Measurements from ENCODE around the gene BORCS5. TPM values are rescaled to one million over a fixed set of nuclear protein-coding genes. Genes with fewer than 3 reads are reported as not detected.

Gene BORCS5
- total and polyA plus RNA-seq, 4 donors: 7.2 to 22.8 (median 13.2) TPM

DNA sequence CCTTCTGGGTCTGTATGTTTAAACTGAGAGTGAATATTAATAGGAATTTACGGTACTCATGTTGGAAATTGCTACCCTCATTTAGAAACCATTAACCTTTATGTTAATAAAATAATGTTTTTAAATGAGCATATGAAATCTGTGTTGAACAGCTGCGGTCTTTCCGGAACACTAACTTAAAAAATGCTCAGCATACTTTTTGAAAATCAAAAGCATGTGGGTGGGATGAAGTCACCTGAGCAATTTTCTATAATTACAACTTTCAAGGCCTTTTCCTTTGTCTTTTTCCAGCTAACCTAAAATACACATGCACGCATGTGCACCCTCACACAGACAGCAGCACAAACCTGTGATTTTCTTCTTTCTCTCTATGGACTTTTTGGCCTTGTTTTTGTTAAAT lies 39.8 kb downstream of the BORCS5 start:
- no peak overlapping the region for H3K4me3 ChIP-seq (ENCODE audit: low read length in 2 of 2)
- H3K4me1 ChIP-seq (ENCODE audit: control insufficient read depth in 1 of 2, insufficient read depth in 2 of 2, low read length in 2 of 2): peaks cover 5 to 9% of the 10 kb centered on the region in 2 donors
- no peaks in the 10 kb centered on the region for H3K36me3 ChIP-seq (ENCODE audit: control insufficient read depth in 1 of 2, insufficient read depth in 2 of 2, low read length in 1 of 2)
- WGBS, 2 donors: 76 to 78% methylated on average over 4 of the region's 4 CpGs
- no peak for DNase-seq
- H3K9me3 ChIP-seq (ENCODE audit: control insufficient read depth, low read length): no peaks in the 10 kb centered on the region
- H3K27ac ChIP-seq (ENCODE audit: low read depth in 1 of 2, low read length in 2 of 2): peak overlapping the region in 1 of 2 donors; percentile 89
- H3K27me3 ChIP-seq (ENCODE audit: control insufficient read depth in 1 of 2, insufficient read depth in 2 of 2, low read length in 1 of 2): no peaks in the 10 kb centered on the region
- intact Hi-C loops (cut with DNase I): loop anchor here in 1 of 2 donors (5.0 kb wide), 1 partner anchor 46 kb away; no protein-coding TSS in a partner anchor
- ATAC-seq (ENCODE audit: low FRiP score): no peak

DNA sequence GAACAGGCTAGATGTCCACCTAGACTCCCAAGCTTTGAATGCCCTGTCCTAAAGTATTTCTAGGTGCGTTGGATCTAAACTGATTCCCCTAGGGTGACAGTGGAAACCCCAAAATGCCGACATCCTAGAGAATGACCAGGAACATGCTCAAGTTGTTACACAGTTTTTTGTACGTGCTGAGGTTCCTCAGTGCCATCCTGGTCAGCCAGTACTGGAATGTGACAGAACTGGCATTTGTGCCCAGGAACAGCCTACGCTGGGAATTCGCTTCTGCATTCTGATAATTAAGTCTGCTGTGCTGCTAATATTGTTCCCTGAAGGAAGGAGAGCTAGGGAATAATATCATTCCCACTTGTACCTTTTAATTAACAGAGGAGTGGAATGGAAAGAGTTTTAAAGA lies 40.3 kb downstream of the BORCS5 start:
- 36 to 42% methylated on average over 5 of the region's 5 CpGs for WGBS, 2 donors
- no peak for ATAC-seq (ENCODE audit: low FRiP score)
- Histone ChIP-seq H3K27ac (ENCODE audit: low read depth in 1 of 2, low read length in 2 of 2) (peak overlapping the region; percentile 57 to 89), H3K4me3 (ENCODE audit: low read length in 2 of 2) (no peak overlapping the region), H3K4me1 (ENCODE audit: control insufficient read depth in 1 of 2, insufficient read depth in 2 of 2, low read length in 2 of 2) (peaks cover 5 to 9% of the 10 kb centered on the region in 2 donors), H3K36me3 (ENCODE audit: control insufficient read depth in 1 of 2, insufficient read depth in 2 of 2, low read length in 1 of 2) (no peaks in the 10 kb centered on the region), H3K27me3 (ENCODE audit: control insufficient read depth in 1 of 2, insufficient read depth in 2 of 2, low read length in 1 of 2) (no peaks in the 10 kb centered on the region), H3K9me3 (ENCODE audit: control insufficient read depth, low read length) (no peaks in the 10 kb centered on the region)
- intact Hi-C loops (cut with DNase I): loop anchor here in 1 of 2 donors (5.0 kb wide), 1 partner anchor 45 kb away; no protein-coding TSS in a partner anchor
- DNase-seq: no peak

DNA sequence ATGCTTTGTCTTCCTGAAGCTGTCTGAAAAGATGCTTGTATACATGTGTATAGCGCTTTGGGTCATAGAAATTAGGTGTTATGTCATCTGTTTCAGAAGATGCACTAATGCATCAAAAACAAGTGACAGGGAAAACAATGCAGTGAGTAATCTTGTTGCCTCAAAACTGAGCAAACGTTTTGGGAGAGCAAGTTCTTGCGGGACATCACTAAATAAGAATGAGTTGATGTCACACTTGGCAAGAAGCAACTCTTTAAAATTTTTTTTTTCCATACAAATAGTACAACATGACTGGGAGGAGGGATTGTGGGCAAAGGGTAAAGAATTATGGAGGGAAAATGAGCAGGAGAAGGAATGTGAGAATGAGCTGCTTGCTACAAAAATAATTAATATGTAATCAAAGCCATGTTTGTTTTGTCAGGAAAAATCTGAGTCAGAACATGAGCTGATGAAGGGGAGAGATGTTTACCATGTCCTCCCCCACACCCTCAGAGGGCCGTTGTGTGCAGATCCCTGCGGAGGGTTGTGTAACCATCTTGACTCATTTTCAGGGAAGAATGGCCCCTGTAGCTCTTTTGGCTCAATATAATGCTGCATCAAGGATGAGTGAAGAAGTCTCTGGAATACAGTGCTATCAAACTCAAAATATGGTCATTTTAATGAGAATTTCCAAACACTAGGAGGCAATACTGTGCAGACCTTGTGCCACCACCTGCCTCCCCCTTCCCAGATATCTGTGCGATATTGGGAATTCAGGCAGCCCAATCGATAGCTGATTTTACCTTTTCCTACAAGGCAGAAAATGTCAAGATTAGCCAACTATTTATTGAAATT lies 41.4 kb downstream of the BORCS5 start:
- intact Hi-C loops (cut with DNase I): loop anchor here (2.0 to 5.0 kb wide), 2 partner anchors 44 to 45 kb away; no protein-coding TSS in a partner anchor
- Histone ChIP-seq H3K27me3 (ENCODE audit: control insufficient read depth in 1 of 2, insufficient read depth in 2 of 2, low read length in 1 of 2) (no peaks in the 10 kb centered on the region), H3K9me3 (ENCODE audit: control insufficient read depth, low read length) (no peaks in the 10 kb centered on the region), H3K27ac (ENCODE audit: low read depth in 1 of 2, low read length in 2 of 2) (peak overlapping the region; percentile 13 to 22), H3K4me1 (ENCODE audit: control insufficient read depth in 1 of 2, insufficient read depth in 2 of 2, low read length in 2 of 2) (peaks cover 5 to 9% of the 10 kb centered on the region in 2 donors), H3K4me3 (ENCODE audit: low read length in 2 of 2) (no peak overlapping the region), H3K36me3 (ENCODE audit: control insufficient read depth in 1 of 2, insufficient read depth in 2 of 2, low read length in 1 of 2) (no peaks in the 10 kb centered on the region)
- 31 to 34% methylated on average over 7 of the region's 7 CpGs for WGBS, 2 donors
- peak in 1 of 2 donors; percentile 71 for DNase-seq
- ATAC-seq (ENCODE audit: low FRiP score): peak; percentile 94

- no peaks in the 10 kb centered on the region for H3K36me3 ChIP-seq (ENCODE audit: control insufficient read depth in 1 of 2, insufficient read depth in 2 of 2, low read length in 1 of 2)
- intact Hi-C loops (cut with DNase I): loop anchor here (2.0 to 5.0 kb wide), 2 partner anchors 43 to 44 kb away; no protein-coding TSS in a partner anchor
- no peak for ATAC-seq (ENCODE audit: low FRiP score)
- H3K4me3 ChIP-seq (ENCODE audit: low read length in 2 of 2): no peak overlapping the region
- peak overlapping the region in 1 of 2 donors; percentile 22 for H3K27ac ChIP-seq (ENCODE audit: low read depth in 1 of 2, low read length in 2 of 2)
- 86 to 97% methylated on average over 1 of the region's 1 CpG for WGBS, 2 donors
- H3K4me1 ChIP-seq (ENCODE audit: control insufficient read depth in 1 of 2, insufficient read depth in 2 of 2, low read length in 2 of 2): peaks cover 5 to 7% of the 10 kb centered on the region in 2 donors
- no peaks in the 10 kb centered on the region for H3K27me3 ChIP-seq (ENCODE audit: control insufficient read depth in 1 of 2, insufficient read depth in 2 of 2, low read length in 1 of 2)
- H3K9me3 ChIP-seq (ENCODE audit: control insufficient read depth, low read length): no peaks in the 10 kb centered on the region
- no peak for DNase-seq
These were observed 42.3 kb downstream of the BORCS5 start for GRCh38 chr12:12399161-12399560.

DNA sequence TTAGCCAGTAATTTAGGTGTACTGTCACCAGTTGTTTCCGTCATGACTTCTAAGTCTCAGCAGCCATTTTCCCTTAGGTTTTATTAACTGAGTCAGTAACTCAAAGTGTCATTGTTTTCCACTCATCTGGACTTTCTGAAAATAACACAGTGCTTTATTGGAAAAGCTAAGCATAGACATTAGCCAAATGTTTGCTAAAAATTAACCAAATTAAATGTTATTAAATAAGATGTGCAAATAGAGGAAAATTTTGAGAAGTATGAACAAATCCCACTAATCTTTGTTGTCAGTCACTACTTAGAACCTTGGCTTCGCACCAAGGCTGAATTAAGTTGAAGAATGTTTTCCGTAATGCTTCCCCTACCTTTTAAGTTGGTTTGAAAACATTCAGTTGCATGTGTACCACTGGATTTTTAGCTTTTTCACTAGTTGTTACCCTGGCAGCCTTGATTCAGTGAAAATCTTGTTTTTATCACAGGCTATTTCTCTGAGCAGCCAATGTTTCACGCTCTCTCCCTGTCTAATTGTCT lies 43.0 kb downstream of the BORCS5 start:
- H3K9me3 ChIP-seq (ENCODE audit: control insufficient read depth, low read length): no peaks in the 10 kb centered on the region
- WGBS, 2 donors: 48 to 53% methylated on average over 4 of the region's 4 CpGs
- H3K36me3 ChIP-seq (ENCODE audit: control insufficient read depth in 1 of 2, insufficient read depth in 2 of 2, low read length in 1 of 2): no peaks in the 10 kb centered on the region
- DNase-seq (no peak), ATAC-seq (ENCODE audit: low FRiP score) (no peak)
- H3K27me3 ChIP-seq (ENCODE audit: control insufficient read depth in 1 of 2, insufficient read depth in 2 of 2, low read length in 1 of 2): no peaks in the 10 kb centered on the region
- intact Hi-C loops (cut with DNase I): loop anchor here (2.0 to 5.0 kb wide), 2 partner anchors 42 to 43 kb away; no protein-coding TSS in a partner anchor
- no peak overlapping the region for H3K4me3 ChIP-seq (ENCODE audit: low read length in 2 of 2)
- H3K27ac ChIP-seq (ENCODE audit: low read depth in 1 of 2, low read length in 2 of 2): peak overlapping the region; percentile 66 to 80
- H3K4me1 ChIP-seq (ENCODE audit: control insufficient read depth in 1 of 2, insufficient read depth in 2 of 2, low read length in 2 of 2): peaks cover 5 to 6% of the 10 kb centered on the region in 2 donors

GRCh38 chr12:12400793-12401192 lies 43.9 kb downstream of the BORCS5 start:
- ATAC-seq (ENCODE audit: low FRiP score) (no peak), DNase-seq (no peak)
- Histone ChIP-seq H3K36me3 (ENCODE audit: control insufficient read depth in 1 of 2, insufficient read depth in 2 of 2, low read length in 1 of 2) (no peaks in the 10 kb centered on the region), H3K4me3 (ENCODE audit: low read length in 2 of 2) (no peak overlapping the region), H3K9me3 (ENCODE audit: control insufficient read depth, low read length) (no peaks in the 10 kb centered on the region), H3K27ac (ENCODE audit: low read depth in 1 of 2, low read length in 2 of 2) (no peak overlapping the region), H3K4me1 (ENCODE audit: control insufficient read depth in 1 of 2, insufficient read depth in 2 of 2, low read length in 2 of 2) (peaks cover 5 to 6% of the 10 kb centered on the region in 2 donors), H3K27me3 (ENCODE audit: control insufficient read depth in 1 of 2, insufficient read depth in 2 of 2, low read length in 1 of 2) (no peaks in the 10 kb centered on the region)
- WGBS, 2 donors: 98% methylated on average over 3 of the region's 3 CpGs
- intact Hi-C loops (cut with DNase I): no loop called here

DNA sequence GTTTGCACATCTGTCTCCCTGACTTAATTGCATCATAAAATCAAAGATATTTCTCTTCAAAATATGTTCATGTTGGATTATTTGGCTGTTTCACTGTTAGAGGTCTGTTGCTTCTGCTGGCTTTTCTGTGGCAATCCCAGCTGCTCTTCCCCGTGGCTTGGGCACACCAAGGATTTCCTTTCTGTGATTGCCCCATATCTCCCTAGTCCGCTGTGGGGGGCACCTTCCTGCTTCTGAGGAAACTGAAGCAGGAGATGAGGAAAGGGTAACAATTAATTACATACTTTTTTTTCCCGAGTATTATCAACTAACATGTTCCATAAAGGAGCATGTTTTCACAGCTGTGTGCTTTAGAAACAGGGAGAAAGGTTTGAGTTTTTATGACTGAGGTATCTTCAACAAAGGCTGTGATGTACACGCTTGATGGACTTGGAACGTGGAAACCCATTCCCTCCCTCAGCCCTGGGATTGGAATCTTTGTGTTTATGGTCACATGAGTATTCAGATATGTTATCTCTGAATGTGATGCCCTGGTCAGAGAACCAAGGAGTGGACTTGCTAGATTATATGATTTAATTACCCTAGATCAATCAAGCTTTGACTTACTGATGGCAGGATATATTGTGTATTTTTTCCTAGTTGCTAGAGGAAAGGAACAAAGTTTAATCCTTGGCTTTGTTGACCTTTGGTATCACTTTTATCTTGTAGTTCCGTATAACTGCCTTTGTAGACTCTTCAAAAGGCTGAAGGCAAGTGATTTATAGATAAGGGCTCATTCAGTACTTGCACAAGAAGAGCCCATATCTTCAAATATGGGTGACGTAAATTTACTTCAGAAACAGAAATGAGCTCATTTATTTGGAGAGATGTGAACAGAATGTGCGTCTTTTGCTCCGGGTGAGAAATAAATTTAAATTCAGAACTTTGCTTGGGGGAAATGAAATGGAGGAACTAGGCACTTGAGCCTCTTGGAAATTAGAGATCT lies 46.7 kb downstream of the BORCS5 start:
- no peak for ATAC-seq (ENCODE audit: low FRiP score)

GRCh38 chr12:12404297-12404696 lies 47.4 kb downstream of the BORCS5 start:
- Histone ChIP-seq H3K4me1 (ENCODE audit: control insufficient read depth in 1 of 2, insufficient read depth in 2 of 2, low read length in 2 of 2) (peaks cover 1 to 5% of the 10 kb centered on the region in 2 donors), H3K4me3 (ENCODE audit: low read length in 2 of 2) (no peak overlapping the region), H3K9me3 (ENCODE audit: control insufficient read depth, low read length) (no peaks in the 10 kb centered on the region), H3K27me3 (ENCODE audit: control insufficient read depth in 1 of 2, insufficient read depth in 2 of 2, low read length in 1 of 2) (no peaks in the 10 kb centered on the region), H3K27ac (ENCODE audit: low read depth in 1 of 2, low read length in 2 of 2) (no peak overlapping the region), H3K36me3 (ENCODE audit: control insufficient read depth in 1 of 2, insufficient read depth in 2 of 2, low read length in 1 of 2) (no peaks in the 10 kb centered on the region)
- intact Hi-C loops (cut with DNase I): no loop called here
- ATAC-seq (ENCODE audit: low FRiP score) (no peak), DNase-seq (no peak)
- 100% methylated on average over 1 of the region's 1 CpG for WGBS, 2 donors

More for the DNA sequence above, 46.7 kb downstream of the BORCS5 start:
- Histone ChIP-seq H3K27ac (ENCODE audit: low read depth in 1 of 2, low read length in 2 of 2) (no peak overlapping the region), H3K4me3 (ENCODE audit: low read length in 2 of 2) (no peak overlapping the region), H3K27me3 (ENCODE audit: control insufficient read depth in 1 of 2, insufficient read depth in 2 of 2, low read length in 1 of 2) (no peaks in the 10 kb centered on the region), H3K4me1 (ENCODE audit: control insufficient read depth in 1 of 2, insufficient read depth in 2 of 2, low read length in 2 of 2) (peaks cover 1 to 5% of the 10 kb centered on the region in 2 donors), H3K9me3 (ENCODE audit: control insufficient read depth, low read length) (no peaks in the 10 kb centered on the region), H3K36me3 (ENCODE audit: control insufficient read depth in 1 of 2, insufficient read depth in 2 of 2, low read length in 1 of 2) (no peaks in the 10 kb centered on the region)
- intact Hi-C loops (cut with DNase I): no loop called here
- 85 to 86% methylated on average over 9 of the region's 9 CpGs for WGBS, 2 donors
- no peak for DNase-seq
